Thymus (tissue), 11 donors: ENCODE results near the gene SEPHS1. TPM values are rescaled to one million over a fixed set of nuclear protein-coding genes. Genes with fewer than 3 reads are reported as not detected.
"Not testable (repeated sequence)": the region's sequence is repeated elsewhere in the genome, so short reads cannot be mapped to it uniquely, and the experiment has no call there.

Experiments used
- DNase-seq, 9 donors: peaks; one replicate each; pipeline ENCODE4 v3.0.0-alpha.2; 2013; ENCODE audit warnings: low spot score in 9 of 9, low read depth in 6 of 9, missing footprints in 1 of 9
- H3K27ac ChIP-seq, 2 donors: one replicate each; pipeline ENCODE4 v1.5.1; 2013; ENCODE audit warnings: control low read depth in 1 of 2, low read depth in 1 of 2, low read length in 1 of 2, mild to moderate bottlenecking in 1 of 2, moderate library complexity in 1 of 2
- H3K27me3 ChIP-seq, 2 donors: one replicate each; pipeline ENCODE4 v1.5.1; 2013; ENCODE audit warnings: low read length in 1 of 2; ENCODE audit not compliant: control insufficient read depth in 2 of 2, insufficient read depth in 1 of 2
- H3K36me3 ChIP-seq, 2 donors: one replicate each; pipeline ENCODE4 v1.5.1; 2013; ENCODE audit warnings: low read length in 1 of 2, mild to moderate bottlenecking in 1 of 2, moderate library complexity in 1 of 2; ENCODE audit not compliant: control insufficient read depth in 2 of 2, insufficient read depth in 2 of 2
- H3K4me1 ChIP-seq, 2 donors: one replicate each; pipeline ENCODE4 v1.5.1; 2013; ENCODE audit warnings: low read length in 2 of 2; ENCODE audit not compliant: control insufficient read depth in 2 of 2, insufficient read depth in 2 of 2
- H3K4me3 ChIP-seq, 2 donors: one replicate each; pipeline ENCODE4 v1.5.1; 2013; ENCODE audit warnings: low read length in 2 of 2, control low read depth in 1 of 2, mild to moderate bottlenecking in 1 of 2
- H3K9me3 ChIP-seq, 2 donors: one replicate each; pipeline ENCODE4 v1.5.1; 2013; ENCODE audit warnings: low read length in 1 of 2, mild to moderate bottlenecking in 1 of 2; ENCODE audit not compliant: control insufficient read depth in 2 of 2, insufficient read depth in 1 of 2
- WGBS: extraction: QIAGEN DNeasy Blood & Tissue Kit; methylation state at CpG from one replicate; pipeline ENCODE4 v1.1.7; 2013; 5-methylcytosine and 5-hydroxymethylcytosine counted together
- polyA plus RNA-seq: library from polyadenylated mRNA; stranded (reverse); fragments of 200-250 nt; gene quantifications from one replicate; pipeline ENCODE4 v1.2.3, GENCODE V29; 2013
- total RNA-seq: library from RNA; stranded (reverse); fragments of 120-200 nt; gene quantifications from one replicate; pipeline ENCODE4 v1.2.4, GENCODE V29; 2013
- donor health status: healthy.

Gene SEPHS1
- total and polyA plus RNA-seq, 2 donors: 33.2 to 51.1 TPM

DNA sequence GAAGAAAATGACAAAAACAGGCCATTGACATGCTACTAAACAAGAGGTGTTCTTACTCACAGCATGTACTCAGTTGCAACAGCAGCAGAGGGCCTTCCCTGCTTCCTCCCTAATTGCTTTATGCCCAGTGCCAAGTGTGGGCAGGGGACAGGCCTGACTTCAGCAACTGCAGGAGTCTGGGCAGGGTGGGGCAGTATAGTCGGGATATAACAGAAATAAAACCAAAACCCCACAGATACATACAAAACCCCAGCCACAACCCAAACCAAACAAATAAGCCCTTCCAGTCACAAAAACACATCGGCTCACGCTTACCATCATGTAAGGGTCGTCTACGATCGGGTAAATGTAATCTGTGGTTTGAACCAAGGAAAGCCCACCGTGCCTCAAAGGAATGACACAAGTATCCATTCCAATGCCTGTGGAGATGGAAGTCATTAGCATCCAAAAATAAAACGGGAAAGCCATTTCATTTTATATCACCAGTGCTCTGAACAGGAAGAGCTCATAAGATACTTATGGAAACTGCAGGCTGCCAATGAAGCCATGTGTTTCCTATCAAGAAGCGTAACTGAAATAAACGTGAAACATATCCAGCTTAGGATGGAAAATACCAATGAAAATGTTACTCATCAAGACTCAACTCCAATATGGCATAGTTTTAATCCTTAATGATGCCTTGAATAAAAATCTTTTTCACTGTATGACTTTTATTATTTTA, 9.5 kb downstream of the SEPHS1 start:
- Histone ChIP-seq H3K27ac (peak overlapping the region in 1 of 2 donors; percentile 24), H3K36me3 (peaks cover 30 to 66% of the 10 kb centered on the region in 2 donors), H3K9me3 (no peaks in the 10 kb centered on the region), H3K4me1 (peaks cover 5 to 26% of the 10 kb centered on the region in 2 donors), H3K4me3 (no peak overlapping the region), H3K27me3 (no peaks in the 10 kb centered on the region)
- 97% methylated on average over 10 of the region's 10 CpGs for WGBS
- DNase-seq: no peak

DNA sequence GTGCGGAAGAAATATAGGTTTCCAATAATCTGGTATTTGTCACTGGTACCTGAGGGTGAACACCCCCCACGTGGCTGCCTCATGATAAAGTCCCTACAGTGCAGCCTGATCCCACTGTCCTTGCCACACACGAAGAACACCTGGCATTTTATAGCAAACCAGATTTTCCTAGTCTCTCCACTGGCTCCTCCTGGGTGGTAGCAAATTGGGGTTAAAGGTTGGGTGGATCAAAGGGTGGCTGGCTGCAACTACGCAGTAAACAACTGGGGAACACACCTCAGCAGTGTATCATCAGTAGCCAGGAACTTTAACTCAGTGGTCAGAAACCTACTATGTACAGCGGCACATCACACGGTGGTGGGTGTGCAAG, 10.3 kb downstream of the SEPHS1 start:
- WGBS: 90% methylated on average over 6 of the region's 6 CpGs
- peaks cover 5 to 26% of the 10 kb centered on the region in 2 donors for H3K4me1 ChIP-seq
- H3K9me3 ChIP-seq: no peaks in the 10 kb centered on the region
- peaks cover 38 to 65% of the 10 kb centered on the region in 2 donors for H3K36me3 ChIP-seq
- H3K27ac ChIP-seq: no peak overlapping the region
- H3K27me3 ChIP-seq: no peaks in the 10 kb centered on the region
- no peak overlapping the region for H3K4me3 ChIP-seq
- DNase-seq: no peak

DNA sequence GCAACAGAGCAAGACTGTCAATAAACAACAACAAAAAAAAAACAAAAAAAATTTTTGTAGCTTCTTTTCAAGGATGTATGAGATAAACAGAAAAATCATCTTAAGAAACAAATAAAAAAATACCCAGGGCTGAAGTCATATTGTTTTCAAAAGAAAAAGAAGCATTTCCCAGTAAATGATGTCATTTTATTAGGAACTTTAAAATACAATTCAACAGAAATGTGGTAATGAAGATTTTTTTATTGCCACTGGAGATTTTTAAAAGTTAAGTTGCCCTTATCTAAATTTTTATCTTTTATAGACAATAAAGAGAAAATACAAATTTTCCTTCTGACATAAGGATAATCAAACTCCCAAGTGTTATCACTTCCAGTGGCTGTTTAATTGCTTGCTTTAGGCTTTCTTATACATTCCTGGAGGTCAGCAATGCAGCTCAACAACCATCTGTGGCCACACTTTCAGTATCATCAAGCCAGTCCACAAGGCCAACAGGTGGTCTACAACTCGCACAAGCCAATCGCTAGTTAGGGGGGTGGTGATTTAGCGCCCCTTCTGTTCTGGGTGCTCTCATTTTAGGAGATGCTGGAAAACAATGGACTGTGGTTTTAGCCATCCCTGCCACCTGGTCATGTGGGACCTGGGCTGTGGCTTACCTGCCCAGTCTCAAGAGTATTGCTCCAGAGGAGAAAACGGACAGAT, 10.8 kb downstream of the SEPHS1 start:
- Histone ChIP-seq H3K4me1 (peaks cover 5 to 26% of the 10 kb centered on the region in 2 donors), H3K27me3 (no peaks in the 10 kb centered on the region), H3K4me3 (no peak overlapping the region), H3K27ac (no peak overlapping the region), H3K36me3 (peaks cover 40 to 67% of the 10 kb centered on the region in 2 donors), H3K9me3 (no peaks in the 10 kb centered on the region)
- no peak for DNase-seq
- WGBS: 95% methylated on average over 4 of the region's 4 CpGs

DNA sequence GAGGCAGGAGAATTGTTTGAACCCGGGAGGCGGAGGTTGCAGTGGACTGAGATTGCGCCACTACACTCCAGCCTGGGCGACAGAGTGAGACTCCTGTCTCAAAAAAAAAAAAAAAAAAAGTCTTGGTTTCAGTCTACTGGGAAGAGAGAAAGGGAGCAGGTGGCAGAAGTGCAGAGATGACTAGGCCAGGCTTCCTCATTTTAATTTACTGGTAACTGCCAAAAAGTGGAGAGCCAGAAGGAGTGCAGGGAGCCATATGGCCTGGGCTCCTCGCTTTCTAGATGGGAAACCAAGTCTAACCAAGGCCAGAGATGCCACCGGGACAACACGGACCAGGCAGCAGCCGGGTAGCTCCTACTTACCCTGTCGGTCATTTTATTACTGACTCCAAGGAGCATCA, 12.2 kb downstream of the SEPHS1 start:
- H3K4me1 ChIP-seq: peaks cover 2 to 16% of the 10 kb centered on the region in 2 donors
- no peak for DNase-seq
- no peaks in the 10 kb centered on the region for H3K9me3 ChIP-seq
- peak overlapping the region in 1 of 2 donors; percentile 17 for H3K27ac ChIP-seq
- no peak overlapping the region for H3K4me3 ChIP-seq
- H3K36me3 ChIP-seq: peaks cover 54 to 77% of the 10 kb centered on the region in 2 donors
- no peaks in the 10 kb centered on the region for H3K27me3 ChIP-seq
- WGBS: 92% methylated on average over 9 of the region's 9 CpGs

DNA sequence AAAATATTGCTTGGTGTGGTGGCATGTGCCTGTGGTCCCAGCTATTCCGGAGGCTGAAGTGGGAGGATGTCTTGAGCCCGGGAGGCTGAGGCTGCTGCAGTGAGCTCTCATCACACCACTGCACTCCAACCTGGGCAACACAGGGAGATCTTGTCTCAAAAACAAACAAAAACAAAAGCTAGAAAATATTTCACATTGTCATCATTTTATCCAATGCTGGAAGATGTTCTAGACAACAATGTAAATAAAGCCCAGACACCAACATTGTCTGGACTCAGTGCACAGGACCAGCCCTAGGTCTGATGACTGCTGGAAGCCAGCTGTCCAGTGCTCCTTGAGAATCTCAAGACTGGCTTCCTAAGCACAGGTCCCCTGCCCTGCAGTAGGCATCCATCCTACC, 13.5 kb downstream of the SEPHS1 start:
- H3K36me3 ChIP-seq: peaks cover 62 to 83% of the 10 kb centered on the region in 2 donors
- H3K9me3 ChIP-seq: no peaks in the 10 kb centered on the region
- DNase-seq: no peak
- H3K4me3 ChIP-seq: no peak overlapping the region
- peaks cover 0 to 6% of the 10 kb centered on the region in 2 donors for H3K4me1 ChIP-seq
- WGBS: over 99% methylated on average over 2 of the region's 2 CpGs
- no peaks in the 10 kb centered on the region for H3K27me3 ChIP-seq
- no peak overlapping the region for H3K27ac ChIP-seq

DNA sequence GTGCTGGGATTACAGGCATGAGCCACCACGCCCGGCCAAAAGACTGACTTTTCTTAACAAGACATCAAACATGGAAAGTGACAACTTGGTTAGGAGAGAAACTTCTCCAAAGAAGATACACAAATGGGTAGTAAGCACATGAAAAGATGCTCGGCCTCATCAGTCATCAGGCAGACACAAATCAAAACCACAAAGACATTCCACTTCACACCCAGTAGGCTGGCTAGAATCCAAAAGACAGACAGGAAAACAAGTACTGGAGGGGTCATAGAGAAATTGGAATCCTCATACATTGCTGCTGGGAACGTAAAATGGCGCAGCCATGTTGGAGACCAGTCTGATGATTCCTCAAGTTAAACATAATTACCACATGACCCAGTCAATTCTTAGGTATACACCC, 16.4 kb downstream of the SEPHS1 start:
- H3K27ac ChIP-seq: no peak overlapping the region
- no peaks in the 10 kb centered on the region for H3K4me1 ChIP-seq
- 97% methylated on average over 5 of the region's 5 CpGs for WGBS
- peaks cover 74 to 83% of the 10 kb centered on the region in 2 donors for H3K36me3 ChIP-seq
- no peaks in the 10 kb centered on the region for H3K27me3 ChIP-seq
- H3K9me3 ChIP-seq: no peaks in the 10 kb centered on the region
- H3K4me3 ChIP-seq: no peak overlapping the region
- no peak for DNase-seq

DNA sequence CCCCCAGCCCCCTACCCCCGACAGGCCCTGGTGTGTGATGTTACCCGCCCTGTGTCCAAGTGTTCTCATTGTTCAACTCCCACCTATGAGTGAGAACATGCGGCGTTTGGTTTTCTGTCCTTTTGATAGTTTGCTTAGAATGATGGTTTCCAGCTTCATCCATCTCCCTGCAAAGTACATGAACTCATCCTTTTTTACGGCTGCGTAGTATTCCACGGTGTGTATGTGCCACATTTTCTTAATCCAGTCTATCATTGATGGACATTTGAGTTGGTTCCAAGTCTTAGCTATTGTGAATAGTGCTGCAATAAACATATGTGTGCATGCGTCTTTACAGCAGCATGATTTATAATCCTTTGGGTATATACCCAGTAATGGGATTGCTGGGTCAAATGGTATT, 17.1 kb downstream of the SEPHS1 start:
- not testable (repeated sequence) for DNase-seq, H3K4me3 ChIP-seq, H3K27ac ChIP-seq, H3K27me3 ChIP-seq, H3K9me3 ChIP-seq, H3K4me1 ChIP-seq
- peaks cover 74 to 83% of the 10 kb centered on the region in 2 donors for H3K36me3 ChIP-seq
- 99% methylated on average over 8 of the region's 8 CpGs for WGBS

DNA sequence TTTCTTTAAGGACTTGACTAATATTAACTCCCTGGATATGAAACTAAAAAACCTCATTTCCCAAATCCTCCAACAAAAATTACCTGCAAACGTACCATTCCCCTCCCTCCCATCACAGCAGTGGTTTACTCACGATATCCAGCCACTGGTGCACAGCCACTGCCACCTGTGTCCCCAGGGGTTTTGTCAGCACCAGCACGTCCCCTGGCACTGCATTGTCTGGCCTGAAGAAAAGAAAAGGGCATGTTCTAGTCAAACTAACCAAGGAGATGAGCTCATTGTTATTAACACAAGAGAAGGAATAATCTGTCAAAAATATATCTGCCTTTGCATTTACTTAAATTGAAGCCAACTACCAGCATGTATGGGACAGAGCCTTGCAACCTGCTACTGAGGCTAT, 18.5 kb downstream of the SEPHS1 start:
- DNase-seq: no peak
- WGBS: 98% methylated on average over 3 of the region's 3 CpGs
- Histone ChIP-seq H3K4me3 (no peak overlapping the region), H3K36me3 (peaks cover 76 to 83% of the 10 kb centered on the region in 2 donors), H3K4me1 (no peaks in the 10 kb centered on the region), H3K27ac (no peak overlapping the region), H3K9me3 (no peaks in the 10 kb centered on the region), H3K27me3 (no peaks in the 10 kb centered on the region)

DNA sequence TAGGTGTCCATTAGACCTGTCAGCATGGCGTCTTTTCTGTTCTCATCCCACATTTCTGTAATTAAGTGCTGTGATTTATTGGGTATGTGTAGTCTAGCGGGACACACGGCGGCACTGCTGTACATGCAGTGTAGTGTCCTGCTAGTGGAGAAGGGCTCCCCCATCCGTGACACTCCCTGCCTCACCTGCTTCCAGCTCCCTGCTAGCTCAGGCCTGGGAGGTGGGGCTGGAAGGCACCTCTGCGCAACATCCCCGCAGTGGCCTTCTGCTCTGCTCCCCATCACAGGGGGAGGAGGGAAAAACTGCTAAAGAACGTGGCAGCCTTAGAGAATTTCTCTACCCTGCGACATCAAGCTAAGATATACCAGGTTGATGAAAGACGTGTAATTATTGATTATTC, 19.5 kb downstream of the SEPHS1 start:
- Histone ChIP-seq H3K9me3 (no peaks in the 10 kb centered on the region), H3K36me3 (peaks cover 73 to 84% of the 10 kb centered on the region in 2 donors), H3K4me3 (no peak overlapping the region), H3K27ac (no peak overlapping the region), H3K27me3 (no peaks in the 10 kb centered on the region), H3K4me1 (no peaks in the 10 kb centered on the region)
- 90% methylated on average over 10 of the region's 10 CpGs for WGBS
- no peak for DNase-seq
